ENCODE data around the gene CTIF. TPM values are rescaled to one million over a fixed set of nuclear protein-coding genes. Genes with fewer than 3 reads are reported as not detected.

The CTIF gene
- total RNA-seq, 1 donor from 2014 or later, result 23.4 TPM

DNA sequence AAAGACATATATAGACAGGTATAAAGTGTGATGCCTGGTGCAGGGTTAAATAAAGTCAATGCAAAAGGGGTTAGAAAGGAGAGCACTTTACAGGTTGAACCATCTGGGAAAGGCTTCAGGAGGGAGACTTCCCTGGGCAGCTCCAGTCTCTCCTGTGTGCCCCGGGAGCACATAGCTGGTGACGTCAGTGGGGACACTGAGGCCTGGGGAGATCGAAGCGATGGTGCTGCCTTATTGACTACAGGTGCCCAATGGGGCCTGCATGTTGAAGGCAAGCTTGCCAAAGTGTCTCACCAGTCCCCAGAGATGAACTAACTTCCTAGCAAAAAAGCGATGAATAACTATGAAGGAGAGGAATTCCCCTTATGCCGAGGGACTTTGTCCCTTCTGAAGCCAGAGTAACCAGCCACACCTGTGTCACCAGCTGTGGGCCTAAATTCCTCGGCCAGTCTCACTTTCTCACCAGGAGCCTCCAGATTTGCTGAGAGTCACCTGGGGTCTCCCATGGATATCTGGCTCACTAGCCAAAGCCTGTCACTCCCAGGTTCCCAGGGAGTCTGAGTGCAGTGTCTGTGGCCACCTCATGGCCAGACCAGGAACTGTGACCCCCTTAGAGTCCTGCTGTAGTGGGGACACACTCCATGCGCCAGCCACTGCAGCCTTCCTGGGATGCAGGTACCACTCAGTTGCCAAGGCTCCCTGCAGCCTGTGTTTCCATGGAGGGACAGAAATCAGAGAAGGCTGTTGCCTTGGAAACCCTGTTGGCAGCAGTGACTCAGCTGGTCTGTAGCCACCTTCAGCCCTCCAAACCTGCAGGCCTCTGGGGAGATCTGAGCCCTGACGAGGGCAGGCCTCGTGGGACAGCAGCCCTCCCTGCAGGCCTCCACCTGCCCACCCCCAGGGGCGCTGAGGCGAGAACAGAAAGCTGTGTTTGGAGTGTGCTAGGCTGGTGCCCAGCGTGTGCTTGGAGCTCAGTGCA, 128.7 kb downstream of the CTIF start:
- DNase-seq, result no peak

DNA sequence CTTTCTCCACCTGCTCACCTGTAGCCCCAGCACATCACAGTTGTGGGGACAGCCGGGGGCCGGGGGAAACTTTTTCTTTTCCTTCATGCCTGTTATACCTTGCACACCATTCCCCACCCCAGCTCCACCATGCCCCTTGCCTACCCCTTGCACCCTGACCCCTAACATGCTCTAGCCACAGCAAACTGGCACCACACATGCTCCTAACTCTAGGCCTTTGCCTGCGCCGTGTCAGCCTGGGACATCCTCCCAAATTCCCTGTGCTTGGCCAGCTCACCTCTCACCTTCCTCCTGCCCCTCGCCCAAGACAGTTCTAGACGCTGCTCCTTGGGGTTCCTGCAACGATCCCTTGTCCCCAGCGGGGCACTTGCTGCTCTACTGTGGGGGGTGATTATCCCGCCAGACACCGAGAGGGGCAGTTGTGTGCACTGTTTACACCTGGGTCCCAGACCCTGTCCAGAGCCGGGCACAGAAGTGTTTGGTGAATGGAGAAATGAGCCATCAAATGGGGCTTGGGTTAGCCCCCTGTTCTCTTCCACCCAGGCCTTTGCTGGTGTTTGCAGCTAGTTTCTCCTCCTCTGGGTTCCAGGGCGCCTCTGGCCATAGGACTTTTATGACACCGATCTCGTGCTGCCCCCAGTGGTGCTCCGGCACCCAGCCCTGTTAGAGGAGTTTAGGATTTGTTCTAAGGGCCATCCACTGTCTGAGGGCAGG, 129.8 kb downstream of the CTIF start:
- DNase-seq, result no peak

DNA sequence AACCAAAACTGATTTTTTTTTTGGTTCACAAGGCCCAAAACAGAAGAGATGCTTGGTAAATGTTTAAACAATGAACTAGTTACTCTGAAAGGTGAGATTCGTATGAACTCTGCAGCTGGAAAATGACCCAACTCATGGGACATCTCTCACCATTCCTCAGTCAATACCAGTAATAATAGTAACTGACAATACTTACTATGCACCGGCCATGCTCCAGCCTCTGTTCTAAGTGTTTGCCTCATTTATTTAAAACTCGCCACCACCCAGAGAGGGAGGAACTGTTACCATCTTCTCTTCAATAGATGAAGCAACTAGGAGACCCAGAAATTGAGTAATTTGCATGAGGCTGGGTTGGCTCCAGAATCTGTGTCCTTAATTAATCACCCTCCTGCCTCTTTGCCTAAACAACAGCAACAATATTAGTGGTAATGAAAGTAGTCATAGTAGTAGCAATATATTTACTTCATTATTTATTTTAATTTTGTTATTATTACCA, 130.4 kb downstream of the CTIF start:
- no peak for DNase-seq

DNA sequence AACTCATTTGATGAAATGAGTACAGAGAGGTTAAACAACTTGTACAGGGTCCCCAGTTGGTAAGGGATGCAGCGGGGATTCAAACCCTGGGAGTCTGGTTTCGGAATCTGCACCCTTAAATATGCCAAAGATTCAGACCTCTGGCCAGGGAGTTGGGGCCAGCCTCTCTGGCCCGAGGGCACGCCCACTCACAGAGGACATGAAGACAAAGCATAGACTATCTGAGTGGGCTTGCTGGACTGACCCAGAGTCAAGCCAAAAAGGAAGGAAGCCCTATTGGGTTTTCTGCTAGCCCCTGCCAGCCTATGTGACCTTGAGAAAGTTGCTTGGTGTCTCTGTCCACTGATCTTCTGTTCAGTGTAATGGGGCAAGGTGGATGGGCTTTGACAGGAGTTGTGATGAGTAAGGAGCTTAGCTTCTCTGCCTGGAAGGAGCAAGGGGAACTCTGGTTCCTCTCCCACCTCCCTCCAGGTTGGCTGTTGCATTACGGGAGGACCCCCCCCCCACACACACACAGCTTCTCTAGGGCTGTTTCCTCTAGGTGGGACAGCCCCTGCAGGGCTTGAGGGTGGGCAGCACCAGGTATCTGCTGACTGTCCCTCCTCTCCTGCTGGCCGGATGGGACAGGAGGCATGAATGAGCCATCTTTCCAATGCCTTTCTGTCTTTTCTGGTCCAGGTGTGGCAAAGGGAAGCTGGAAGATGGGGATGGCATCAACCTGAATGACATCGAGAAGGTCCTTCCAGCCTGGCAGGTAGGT, 131.3 kb downstream of the CTIF start:
- no peak for DNase-seq

DNA sequence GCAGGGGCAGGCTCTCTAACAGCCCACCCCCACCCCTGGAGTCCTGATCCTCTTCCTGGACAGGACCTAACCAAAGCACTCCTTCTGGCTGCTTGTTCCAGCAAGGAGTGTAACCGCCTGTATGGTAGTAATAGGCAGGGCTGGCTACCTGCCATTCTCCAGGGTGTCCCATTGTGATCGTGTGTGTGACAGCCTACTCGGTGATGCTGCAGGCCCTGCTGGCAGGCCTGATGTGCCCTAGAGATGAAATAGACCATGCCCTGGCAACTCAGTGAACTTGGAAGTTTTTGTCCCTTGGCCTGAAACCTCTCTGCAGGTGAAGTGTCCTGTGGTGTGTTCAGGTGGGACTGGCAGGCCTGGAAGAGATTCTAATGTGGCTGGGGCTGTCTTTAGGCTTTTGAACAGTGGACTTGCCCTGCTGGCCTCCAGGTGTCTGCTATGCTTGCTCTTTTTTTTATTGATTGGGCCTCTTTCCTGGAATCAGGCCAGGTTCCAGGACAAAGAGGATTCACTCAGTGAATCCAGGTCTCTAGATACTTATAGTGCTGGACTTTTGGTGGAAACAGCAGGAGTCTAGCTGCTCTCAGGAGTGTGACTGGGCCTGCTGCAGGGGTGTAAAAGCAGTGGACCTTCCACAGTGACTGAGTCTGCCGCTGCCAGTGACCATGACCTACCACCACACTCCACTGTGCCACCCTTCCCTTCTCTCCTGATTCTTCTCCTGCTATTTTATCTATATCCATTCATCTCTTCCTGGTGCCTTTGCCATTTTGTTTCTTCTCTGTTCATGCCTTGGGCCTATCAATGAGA, 132.1 kb downstream of the CTIF start:
- no peak for DNase-seq

DNA sequence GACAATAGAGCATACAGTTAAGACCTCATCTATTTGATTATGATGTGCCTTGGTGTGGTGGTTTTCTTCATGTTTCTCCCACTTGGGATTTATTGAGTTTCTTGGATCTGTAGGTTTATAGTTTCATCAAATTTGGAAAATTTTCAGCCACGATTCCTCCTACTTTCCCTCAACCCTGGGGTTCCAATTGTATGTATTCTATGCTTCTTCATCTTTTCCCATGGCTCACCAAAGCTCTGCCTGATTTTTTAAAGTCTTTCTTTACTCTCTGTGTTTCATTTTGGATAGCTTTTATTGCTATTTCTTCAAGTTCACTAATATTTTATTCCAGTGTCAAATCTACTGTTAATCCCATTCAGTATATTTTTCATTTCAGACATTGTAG, 132.7 kb downstream of the CTIF start:
- DNase-seq, result no peak

DNA sequence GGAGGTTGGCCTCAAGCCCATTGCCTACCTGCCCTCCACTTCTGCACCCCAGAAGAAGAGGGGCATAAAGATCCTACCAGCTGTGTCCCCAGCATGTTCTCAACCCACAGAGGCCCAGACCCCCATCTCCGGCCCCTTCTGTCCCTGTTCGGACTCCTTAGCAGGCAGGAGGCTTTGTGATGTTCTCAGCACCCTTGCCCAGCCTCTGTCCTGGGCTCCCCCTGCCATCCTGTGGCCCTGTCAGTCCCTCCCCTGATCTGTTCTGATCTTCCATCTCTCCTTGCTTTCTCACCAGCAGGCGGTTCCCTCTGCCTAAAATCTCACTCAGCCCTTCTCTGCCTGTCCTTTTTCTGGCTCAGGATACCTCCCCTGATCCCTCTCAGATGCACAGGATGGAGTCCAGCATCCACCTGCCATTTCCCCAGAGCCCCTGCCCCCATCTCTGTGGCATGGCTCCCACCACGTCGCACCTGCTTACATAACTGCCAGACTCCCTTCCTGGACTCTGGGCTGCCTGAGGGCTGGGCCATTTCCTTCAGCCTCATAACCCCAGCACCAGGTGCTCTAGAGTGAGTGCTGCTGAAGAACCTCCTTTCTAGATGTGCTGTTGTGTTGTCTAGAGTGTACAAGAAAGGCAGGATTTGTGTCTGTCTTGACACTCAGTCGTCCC, 134.0 kb downstream of the CTIF start:
- DNase-seq, result no peak

DNA sequence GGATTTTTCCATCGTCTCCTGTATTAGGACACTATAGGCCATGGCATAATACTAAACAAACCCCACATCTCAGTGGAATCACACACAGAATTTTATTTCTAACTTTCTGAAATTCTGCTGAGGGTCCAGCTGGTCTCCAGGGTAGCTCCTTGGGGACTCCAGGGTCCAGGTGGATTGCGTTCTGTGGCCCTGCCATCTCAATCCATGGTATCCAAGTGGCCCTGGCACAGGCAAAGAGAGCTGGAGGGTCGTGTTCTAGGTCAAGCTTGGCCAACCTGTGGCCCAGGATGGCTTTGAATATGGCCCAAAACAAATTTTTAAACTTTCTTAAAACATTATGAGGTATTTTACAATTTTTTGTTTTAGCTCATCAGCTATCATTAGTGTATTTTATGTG, 134.6 kb downstream of the CTIF start:
- no peak for DNase-seq

DNA sequence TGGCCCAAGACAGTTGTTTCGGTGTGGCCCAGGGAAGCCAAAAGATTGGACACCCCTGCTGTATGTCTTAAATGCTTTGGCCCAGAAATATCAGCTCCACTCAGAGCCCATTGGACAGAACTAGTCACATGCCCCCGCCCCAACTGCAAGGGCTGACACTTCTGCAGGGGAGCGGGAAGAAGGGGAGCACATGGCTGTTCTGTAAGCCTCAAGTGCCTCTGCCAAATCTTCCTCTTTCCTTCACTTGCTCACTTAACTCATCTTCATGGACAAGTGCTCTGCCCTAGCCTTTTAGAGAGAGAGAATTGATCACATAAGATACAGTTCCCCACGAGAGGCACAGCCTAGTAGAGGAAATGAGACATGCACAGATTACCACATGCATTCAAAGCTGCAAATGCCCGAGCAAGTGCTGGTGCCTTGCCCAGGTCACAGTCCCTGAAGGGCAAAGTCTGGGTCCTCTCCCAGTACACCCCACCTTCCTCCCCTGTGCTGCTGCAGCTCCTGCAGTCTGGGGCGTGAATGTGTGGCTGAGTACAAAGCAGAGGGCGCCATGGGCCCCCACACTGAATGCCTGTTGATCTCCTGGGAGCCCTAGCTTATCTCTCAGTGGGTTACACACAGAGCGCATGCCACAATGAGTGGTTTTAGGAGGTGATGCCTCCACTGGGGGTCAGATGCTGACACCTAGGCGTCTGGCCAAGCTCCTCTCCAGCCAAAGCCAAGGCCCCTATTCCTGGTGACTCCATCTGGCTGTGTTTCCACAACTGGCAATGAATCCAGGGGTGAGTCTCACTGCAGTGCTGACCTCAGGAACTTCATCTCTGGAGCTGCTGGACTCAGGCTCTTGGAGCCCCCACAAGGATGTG, 135.3 kb downstream of the CTIF start:
- DNase-seq, result no peak

DNA sequence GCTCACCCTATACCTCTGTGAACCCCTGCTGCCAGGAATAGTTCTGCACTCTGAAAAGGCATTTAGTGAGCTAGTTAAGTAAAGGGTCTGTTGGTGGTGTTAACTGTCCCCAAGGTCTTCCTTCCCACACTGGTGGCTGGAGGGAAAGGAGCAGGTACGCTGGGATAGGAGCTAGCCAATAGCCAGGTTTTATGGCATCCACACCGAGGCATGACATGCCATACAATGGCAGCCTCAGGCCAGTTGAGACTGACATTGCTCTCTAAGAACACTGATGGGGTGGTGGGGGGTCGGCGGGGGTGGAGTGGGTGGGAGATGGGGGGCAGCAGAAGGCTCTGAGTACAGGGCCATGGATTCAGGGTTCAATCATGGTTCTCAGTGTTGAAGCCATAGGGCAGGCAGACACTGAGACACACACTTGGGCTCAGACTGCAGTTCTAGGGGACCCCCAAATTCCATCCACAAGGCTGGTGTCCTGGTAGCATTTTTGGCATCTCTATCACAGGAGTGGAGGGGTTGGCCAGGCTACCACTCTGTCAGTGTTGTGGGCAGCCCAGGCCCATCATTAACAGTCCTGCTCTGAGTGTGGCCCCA, 136.0 kb downstream of the CTIF start:
- no peak for DNase-seq

DNA sequence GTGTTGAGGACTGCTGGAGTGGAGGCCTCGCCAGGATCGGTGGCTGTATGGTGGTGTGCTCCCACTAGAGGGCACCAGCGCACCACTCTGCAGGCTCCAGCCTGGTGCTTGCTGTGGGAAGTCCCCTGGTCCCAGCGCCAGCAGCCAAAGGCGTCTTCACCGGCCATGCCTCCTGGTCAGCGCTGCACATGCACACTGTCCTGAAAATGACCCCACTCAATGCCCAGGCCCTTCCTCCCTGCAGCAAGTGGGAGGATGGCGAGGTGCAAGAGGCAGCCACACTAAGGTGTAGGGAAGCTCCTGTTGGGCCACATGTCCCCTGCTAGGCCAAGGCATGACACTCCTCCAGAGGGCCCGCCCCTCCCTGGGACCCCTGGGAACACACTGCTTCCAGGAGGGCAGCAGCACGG, 136.5 kb downstream of the CTIF start:
- DNase-seq, result peak; percentile 91

DNA sequence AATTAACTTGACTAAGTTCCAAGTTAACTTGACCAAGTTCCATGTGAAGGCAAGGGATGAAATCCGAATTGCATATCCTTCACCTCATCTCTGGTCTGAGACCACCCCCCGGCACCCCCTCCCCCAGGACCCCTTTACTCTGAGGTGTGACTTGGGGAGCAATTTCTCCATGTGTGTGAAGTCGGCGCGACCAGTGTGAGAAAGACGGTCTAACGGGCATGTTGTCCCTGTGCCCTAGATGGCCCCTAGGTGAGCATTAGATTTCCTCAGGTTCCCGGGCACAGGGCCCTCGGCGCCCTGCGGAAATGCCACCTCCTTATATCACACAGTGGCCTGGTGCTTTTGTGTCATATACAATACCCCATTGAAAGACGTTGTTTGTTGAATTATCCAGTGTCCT, 137.1 kb downstream of the CTIF start:
- DNase-seq, result no peak

DNA sequence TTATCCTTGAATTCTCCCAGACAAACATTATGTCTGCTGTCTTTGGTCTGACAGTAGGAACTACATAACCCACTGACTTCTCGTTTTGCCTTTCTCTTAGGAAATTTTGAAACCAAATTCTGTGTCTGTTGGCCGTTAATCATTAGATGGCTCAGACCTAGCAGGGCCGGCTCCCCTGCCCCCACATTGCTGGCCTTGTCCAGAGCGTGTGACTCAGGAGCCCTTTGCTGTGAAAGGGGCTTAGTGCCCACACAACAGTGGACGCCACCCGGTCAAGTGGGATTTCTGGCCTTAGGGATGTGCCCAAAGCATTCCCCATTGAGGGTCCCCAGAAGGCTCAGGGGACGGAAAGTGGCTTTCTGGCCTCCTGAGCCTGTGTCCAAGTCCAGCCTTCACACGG, 137.5 kb downstream of the CTIF start:
- DNase-seq, result no peak

DNA sequence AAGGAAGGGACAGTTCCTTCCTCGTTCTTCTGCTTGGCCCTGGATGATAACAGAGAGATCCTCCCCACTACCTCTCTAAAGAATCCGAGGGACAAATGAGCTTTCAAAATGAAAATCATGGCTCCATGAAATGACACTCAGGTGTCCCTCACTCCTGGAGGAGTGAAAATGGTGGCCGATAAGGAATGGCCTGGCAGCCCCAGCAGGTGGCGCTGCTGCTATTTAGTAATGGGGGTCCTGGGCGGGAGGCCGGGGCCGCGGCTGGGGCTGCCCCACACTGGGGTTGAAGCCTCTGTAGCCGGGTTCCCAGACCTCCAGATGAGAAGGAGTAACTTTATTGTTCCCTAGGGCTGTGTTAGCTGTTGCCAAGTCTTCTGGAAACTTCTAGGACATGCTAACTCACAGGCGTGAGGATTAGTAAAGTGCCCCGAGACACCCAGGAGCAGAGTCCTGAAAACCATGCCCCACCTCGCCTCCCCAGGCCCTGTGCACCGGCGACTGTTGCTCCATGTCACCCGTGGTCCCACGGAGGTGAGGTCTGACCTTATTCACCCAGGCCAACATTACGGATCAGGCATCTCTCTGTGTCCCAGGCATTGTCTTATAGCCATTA, 138.0 kb downstream of the CTIF start:
- DNase-seq, result peak; percentile 80

DNA sequence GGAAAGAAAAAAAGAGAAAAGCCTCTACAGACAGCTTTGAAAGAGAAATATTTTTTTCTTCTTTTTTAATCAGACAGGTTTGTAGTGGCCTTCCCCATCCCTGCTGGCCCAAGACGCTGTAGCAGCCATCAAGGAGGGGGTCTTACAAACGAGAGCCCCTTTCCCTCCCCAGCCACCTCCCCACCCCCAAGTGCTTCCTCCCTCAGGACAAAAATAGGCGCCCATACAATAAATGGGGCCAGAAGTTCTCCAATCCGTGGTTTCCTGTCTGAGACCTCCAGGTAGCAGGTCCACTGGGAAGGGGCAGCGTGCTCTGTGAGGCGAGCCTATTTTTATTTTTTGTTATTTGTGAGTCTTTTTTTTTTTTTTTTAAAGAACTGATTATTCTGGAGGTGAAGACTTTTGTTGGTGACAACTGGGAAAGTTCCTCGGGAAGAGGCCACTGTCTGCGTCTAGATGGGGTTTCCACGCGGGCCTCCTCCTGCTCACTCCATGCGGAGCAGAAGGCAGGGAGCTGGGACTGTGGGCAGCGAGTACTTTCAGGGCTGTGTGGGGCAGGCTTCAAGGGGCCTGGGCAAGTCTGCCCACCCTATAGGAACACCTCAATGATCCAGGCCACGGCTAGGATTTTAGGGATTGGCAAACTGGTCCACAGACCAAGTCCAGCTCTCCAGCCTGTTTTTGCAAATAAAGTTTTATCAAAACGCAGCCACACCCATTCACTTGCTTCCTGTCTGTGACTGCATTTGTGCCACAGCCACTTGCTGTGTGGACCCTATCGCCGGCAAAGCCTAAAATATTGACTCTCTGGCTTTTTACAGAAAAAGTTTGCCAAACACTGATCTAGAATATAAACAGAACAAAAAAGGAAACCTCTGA, 139.6 kb downstream of the CTIF start:
- no peak for DNase-seq

DNA sequence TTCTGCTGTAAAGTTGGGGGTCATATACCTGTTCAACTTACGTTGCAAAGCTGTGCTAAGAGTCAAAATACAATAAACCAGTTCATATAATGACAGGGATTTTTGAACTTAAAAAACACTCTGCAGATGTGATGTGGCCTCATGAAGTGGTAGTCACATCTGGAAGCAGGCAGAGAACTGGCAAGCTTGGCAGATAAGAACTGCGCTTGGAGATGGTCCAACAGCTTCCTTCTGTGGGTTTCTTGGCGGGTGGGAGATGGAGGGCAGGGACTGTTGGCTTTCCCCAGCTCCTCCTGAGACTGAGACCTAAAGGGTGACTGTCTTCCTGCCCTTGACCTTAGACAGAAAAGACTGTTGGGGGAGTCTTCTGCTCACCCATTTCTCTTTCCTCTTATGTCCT, 140.4 kb downstream of the CTIF start:
- DNase-seq, result peak; percentile 35

DNA sequence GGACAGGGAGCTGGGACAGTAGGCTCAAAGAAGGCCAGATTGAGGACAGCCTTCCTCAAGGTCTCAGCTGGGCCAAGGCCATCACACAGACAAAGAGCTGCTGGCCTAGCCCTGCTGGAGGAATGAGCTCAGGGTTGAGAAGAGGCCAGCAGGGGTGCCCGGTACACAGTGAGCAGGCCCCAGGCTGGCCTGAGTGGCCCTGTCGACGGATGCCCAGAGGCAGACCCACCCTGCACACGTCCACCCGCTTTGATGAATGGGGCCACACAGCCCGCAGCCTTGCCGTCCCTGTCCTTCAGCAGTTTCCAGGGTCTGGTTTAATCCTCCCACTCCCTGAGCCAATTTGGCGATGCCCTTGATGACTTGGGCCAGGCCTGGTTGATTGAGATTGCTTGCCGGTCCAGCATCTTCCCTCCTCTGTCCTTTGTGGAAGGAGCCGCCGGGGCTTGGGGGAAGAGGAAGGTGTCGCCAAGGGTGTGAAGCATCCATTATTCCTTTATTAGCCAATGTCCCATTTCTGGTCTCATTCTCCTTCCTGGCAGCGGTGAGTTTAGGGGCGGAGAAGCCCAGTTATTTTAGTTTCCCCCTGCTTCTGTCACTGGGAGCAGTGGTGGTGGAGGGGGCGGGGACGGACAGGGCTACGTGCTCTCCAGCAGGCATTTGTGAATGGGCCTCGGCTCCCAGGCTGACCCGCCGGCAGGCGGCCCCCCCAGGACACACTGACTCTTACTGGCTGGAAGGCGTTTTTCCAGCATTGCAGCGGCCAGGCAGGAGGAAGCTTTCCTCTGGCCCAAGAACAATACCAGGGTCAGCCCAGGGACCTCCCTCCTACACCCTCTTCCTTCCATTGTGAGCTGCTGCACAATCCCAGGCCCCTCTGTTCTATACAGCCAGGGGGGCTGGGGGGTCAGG, 141.8 kb downstream of the CTIF start:
- peak; percentile 23 for DNase-seq

Data from tongue (tissue), 2 donors.